ENCODE measurements around the gene PIGQ.

Gene PIGQ

DNA sequence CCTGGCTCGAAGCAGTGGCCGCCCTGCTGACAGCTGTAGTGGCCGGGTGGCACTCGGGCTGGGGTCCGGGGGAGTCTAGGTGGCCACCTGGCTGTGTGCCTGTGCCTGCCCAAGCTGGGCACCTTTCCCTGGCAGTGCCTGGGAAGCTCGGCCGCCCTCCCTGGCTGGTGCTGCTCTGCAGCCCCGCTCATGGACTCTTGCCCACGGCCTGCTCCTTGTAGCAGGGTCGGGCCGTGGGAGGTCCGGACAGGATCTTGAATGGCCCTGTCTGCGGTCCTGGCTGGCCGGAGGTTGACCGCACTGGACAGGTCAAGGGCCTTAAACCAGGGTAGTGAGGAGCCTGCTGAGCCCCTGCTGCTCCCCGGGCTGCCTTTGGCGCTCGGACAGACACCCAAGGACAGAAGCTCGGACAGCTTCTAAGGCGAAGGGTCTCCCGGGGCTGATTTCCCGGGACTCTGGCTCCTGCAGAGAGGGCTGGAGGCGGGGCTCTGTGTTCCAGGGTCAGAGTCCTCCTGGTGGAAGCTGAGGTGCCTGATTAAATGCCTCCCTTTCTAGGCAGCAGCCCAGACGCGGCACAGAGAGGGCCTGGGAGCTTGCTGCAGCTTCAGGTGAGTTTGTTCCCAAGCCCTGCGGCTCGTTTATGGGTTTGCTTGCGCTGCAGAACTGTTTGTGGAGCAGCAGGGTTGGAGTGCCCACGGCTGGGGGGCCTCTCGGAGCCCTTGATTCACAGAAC lies 36.2 kb upstream of the PIGQ start:
- no peak overlapping the region for H3K4me3 ChIP-seq (ENCODE audit: low read depth, low read length)

DNA sequence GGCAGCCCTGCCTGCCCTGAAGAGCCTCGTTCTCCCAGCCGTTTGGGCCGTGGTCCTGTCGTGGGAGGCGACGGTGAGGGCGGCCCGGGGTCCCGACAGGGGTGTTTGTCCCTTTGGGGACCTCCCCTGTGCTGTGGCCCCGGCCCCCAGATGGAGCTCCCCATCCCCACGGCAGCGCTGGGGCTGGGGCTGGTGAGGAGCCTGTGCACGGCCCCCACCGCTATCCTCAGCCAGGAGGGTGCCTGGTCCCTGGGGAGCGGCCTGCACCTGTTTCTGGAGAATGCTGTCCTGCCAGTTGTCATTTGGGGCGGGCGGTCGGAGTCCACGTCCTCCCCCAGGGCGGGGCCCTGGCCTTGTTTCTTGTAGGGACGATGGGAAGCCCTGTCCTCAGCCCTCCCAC lies 35.6 kb upstream of the PIGQ start:
- no peak overlapping the region for H3K4me3 ChIP-seq (ENCODE audit: low read depth, low read length)

- no peak overlapping the region for H3K4me3 ChIP-seq (ENCODE audit: low read depth, low read length)
These were observed 34.8 kb upstream of the PIGQ start for GRCh38 chr16:534856-535445.

- H3K4me3 ChIP-seq (ENCODE audit: low read depth, low read length) = no peak overlapping the region
These were observed 34.0 kb upstream of the PIGQ start for GRCh38 chr16:535446-536405.

DNA sequence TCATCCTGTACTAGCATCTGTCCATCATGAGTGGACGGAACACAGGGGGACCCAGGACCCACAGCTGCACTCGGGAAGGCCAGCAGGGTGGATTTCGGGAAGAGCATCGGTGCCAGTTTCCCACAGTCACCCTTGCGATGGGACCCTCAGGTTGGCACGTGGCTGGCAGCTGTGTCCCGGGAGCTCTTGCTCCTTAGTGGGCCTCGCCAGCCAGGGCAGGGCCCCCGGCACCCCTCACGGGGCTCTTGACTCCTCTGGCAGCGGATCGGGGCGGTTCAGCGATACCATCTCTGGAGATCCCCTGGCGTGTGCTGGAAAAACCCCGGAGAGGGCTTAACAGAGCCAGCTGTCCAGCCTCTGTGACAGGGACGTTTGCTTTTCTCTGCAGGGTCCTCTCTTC lies 33.0 kb upstream of the PIGQ start:
- no peak overlapping the region for H3K4me3 ChIP-seq (ENCODE audit: low read depth, low read length)

GRCh38 chr16:537415-538335 lies 32.1 kb upstream of the PIGQ start:
- H3K4me3 ChIP-seq (ENCODE audit: low read depth, low read length) = no peak overlapping the region

DNA sequence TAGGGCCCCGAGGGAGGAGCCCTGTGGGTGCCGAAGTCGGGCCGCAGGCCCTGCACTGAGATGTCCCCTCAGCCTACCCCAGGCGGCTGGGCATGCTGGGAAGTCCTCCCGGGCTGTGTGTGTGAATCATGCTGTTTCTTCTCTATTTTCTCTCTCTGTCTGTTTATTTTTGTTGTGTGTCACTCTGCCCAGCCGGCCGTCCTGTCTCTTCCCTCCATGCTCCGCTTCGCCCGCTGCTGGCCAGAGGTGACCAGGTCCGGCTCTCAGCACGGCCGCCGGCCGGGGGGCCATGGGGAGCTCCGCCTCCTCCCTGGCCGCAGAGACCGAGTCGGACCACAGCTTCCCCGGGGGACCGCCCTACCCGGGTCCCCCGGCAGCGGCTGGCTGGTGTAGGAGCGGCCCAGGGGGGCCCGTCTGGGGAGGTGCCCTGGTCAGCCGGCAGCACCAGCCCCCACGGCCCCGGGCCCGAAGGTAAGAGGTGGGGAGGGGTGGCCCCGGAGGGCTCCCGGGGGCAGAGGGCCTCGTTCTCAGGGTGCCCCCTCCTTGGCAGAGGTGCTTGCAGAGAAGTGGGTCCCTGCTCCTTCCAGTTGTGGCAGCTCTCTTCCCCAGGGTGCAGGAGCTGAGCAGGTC lies 29.8 kb upstream of the PIGQ start:
- no peak overlapping the region for H3K4me3 ChIP-seq (ENCODE audit: low read depth, low read length)

DNA sequence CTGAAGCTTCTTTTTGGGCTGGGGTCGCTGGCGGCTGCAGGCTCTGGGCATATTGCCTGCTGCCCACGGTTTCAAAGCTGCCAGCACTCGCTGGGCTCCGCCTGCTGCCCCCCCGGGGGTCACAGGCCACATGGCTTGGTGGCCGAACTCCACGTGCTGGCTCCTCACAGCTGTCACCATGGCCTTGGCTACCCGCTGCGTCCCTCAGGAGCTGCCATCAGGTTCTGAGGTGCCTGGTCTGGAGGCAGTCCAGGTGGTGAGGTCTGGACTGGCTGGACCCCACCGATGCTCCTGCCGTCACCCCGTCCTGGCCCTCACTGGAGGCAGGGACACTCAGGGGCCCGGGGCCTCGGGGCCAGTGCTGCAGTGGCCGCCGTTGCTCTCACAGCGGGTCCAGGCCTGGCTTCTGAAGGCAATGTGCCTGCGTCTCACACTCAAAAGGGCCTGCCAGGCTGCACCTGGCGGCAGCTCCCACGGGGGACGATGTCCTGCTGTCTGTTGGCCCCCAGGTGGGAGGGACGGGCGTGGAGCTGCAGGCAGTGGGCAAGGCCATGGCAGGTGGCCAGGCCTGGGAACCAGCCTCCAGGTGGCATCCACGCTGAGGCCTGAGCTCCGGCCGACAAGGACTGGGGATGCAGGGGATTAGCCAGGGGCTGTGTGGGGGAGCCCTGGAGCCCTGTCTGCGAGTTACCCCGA lies 29.0 kb upstream of the PIGQ start:
- H3K4me3 ChIP-seq (ENCODE audit: low read depth, low read length) = no peak overlapping the region

DNA sequence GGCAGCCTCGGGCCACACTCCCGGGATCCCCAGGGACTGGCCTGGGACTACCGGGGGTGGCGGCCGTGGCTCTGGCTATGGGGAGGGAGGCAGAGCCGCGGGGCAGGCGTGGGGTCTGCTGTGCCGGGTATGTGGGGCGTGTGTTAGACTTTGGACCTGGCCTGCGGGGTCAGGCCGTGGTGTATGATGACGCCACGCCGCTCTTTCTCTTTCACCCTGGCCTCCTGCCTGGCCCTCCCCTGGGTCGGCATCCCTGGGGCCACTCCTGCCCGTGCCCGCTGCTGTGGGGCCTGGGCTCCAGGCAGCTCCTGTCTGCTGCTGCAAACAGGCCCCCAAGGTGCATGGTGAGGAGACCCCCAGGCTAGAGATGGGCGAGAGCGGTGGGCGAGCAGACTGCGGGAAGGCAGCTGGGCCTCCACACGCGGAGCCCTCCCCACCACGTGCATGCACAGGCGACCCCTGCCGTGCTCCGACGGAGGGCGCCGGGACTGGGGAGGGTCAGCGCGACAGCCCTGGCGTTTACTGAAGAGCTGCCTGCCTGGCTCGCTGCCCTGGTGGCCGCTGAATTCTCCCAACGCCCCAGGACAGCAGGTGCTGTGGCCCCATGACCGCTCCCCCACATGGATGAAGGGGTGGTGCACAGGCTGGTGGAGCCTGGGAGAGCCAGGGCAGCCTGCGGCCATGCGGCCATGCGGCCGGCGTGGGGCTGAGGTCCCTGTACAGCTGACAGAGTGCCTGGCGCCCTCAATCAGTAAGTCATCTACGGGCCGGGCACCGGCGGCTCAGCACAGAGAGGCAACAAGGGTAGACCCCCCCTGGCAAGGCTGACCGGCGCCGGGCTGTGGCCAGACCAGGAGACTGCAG lies 26.2 kb upstream of the PIGQ start:
- no peak overlapping the region for H3K4me3 ChIP-seq (ENCODE audit: low read depth, low read length)

DNA sequence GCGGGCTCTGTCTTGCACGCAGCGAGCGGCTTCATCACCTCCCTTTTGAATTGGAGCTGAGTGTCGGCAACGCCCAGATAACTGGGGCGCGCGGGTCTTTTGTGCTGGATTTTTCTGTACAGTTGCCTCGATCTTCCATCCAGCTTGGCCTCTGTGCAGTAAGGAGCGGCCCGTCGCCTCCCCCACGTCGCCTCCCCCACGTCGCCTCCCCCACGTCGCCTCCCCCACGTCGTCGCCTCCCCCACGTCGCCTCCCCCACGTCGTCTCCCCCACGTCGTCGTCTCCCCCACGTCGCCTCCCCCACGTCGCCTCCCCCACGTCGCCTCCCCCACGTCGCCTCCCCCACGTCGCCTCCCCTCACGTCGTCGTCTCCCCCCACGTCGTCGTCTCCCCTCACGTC lies 25.3 kb upstream of the PIGQ start:
- no peak overlapping the region for H3K4me3 ChIP-seq (ENCODE audit: low read depth, low read length)

GRCh38 chr16:546909-547770 lies 22.6 kb upstream of the PIGQ start:
- H3K4me3 ChIP-seq (ENCODE audit: low read depth, low read length) = no peak overlapping the region

- no peak overlapping the region for H3K4me3 ChIP-seq (ENCODE audit: low read depth, low read length)
These were observed 21.2 kb upstream of the PIGQ start for GRCh38 chr16:548586-548985.

GRCh38 chr16:549544-550263 lies 20.1 kb upstream of the PIGQ start:
- H3K4me3 ChIP-seq (ENCODE audit: low read depth, low read length) = no peak overlapping the region

DNA sequence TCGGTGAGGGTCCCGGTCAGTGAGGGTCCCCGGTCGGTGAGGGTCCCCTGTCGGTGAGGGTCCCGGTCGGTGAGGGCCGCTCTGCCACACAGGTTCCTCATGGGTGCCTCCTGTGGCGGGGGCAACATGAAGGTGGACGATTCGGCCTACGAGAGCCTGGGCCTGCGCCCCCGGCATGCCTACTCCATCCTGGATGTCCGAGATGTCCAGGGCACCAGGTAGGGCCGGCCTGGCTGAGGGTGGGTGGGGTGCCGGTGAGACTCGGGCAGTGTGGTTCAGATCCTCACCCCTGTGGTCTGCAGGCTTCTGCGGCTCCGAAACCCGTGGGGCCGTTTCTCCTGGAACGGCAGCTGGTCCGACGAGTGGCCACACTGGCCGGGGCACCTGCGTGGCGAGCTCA lies 18.6 kb upstream of the PIGQ start:
- no peak overlapping the region for H3K4me3 ChIP-seq (ENCODE audit: low read depth, low read length)

DNA sequence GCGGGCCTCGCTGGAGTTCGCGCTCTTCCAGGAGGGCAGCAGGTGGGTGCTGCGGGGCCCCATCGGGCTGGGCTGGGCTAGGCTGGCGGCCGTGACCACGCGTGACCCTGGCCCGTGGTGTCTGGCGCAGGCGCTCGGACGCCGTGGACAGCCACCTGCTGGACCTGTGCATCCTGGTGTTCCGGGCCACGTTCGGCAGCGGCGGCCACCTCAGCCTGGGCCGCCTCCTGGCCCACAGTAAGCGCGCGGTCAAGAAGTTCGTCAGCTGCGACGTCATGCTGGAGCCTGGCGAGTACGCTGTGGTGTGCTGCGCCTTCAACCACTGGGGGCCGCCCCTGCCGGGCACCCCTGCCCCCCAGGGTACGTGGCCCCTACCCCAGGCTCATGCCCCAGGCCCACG lies 17.6 kb upstream of the PIGQ start:
- H3K4me3 ChIP-seq (ENCODE audit: low read depth, low read length) = no peak overlapping the region

DNA sequence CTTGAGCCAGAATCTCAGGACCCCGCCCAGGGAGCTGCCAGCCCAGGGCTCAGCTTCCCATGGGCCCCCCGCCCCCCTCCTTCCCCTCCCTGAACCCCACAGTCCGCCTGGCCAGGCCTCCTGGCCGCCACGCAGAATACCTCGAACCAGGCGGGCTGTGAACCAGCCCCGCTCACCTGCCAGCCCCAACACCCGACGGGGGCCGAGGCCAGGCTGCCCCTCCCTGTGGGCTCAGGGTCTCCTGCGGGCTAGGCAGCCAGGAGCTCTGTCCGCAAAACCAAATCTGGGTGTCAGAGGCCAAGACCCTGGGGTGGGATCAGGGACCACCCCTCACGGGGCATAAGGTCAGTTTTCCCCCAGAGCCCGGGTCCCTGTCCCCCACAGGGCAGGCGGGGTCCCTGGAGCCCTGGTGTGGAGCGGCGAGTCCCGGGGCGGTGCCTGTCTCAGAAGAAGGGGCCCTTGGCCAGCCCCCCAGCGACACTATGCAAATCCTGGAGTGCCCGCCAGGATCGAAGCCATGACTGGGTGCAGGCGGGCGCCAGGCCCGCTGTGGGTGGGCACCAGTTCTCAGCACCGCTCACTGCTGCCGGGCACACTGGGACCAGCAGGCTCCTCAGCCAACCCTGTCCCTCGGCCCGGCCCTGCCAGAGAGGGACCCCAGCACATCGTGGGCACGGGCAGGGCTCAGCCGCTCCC lies 16.0 kb upstream of the PIGQ start:
- H3K4me3 ChIP-seq (ENCODE audit: low read depth, low read length) = no peak overlapping the region

DNA sequence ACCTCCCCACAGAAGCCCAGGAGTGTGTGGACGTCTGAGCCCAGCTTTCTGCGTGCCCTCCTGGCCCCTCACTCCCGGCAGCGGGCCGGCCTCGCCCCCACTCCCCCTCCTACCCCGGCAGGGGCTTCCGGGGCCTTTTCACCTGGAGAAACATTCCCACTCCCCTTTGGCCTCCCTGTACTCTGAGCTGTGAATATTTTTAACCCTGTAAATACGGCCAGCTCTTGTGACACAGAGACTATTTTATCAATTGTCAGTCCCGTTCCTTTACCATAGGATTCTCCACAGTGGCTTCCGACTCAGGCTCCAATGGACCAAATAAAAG lies 15.5 kb upstream of the PIGQ start:
- no peak overlapping the region for H3K4me3 ChIP-seq (ENCODE audit: low read depth, low read length)

Measured in iPS-11a (cell line).